Progenitor cell of endocrine pancreas (in vitro differentiated cells): Measurements from ENCODE around the gene PPID. TPM values are rescaled to one million over a fixed set of nuclear protein-coding genes. Genes with fewer than 3 reads are reported as not detected.
"Not testable (repeated sequence)": the region's sequence is repeated elsewhere in the genome, so short reads cannot be mapped to it uniquely, and the experiment has no call there.

ENCODE experiments used
- DNase-seq: peaks from one replicate; pipeline ENCODE4 v3.0.0; 2021; ENCODE audit warnings: low spot score; ENCODE audit not compliant: unreplicated experiment
- H3K27ac Mint-ChIP-seq: 2 replicates; pipeline ENCODE4 v1.8.0; 2021; ENCODE audit warnings: mild to moderate bottlenecking, moderate library complexity, mixed read lengths
- H3K27me3 Mint-ChIP-seq: 2 replicates; pipeline ENCODE4 v1.8.0; 2021; ENCODE audit warnings: mixed read lengths
- H3K36me3 Mint-ChIP-seq: 2 replicates; pipeline ENCODE4 v1.8.0; 2022; ENCODE audit warnings: mixed read lengths; ENCODE audit not compliant: insufficient read depth
- H3K4me1 Mint-ChIP-seq: 2 replicates; pipeline ENCODE4 v1.8.0; 2021; ENCODE audit warnings: low read depth, mixed read lengths
- H3K4me3 Mint-ChIP-seq: 2 replicates; pipeline ENCODE4 v1.8.0; 2021; ENCODE audit warnings: low read depth, mild to moderate bottlenecking, moderate library complexity, mixed read lengths
- H3K9me3 Mint-ChIP-seq: 2 replicates; pipeline ENCODE4 v1.8.0; 2021; ENCODE audit warnings: low read depth, mixed read lengths
- total RNA-seq: library from RNA; stranded (reverse); gene quantifications from 2 replicates; pipeline ENCODE4 v1.2.1, GENCODE V29; 2021
- TF ChIP-seq, protein P1 (sequence below): fragments of 200-600 bp; sonication (generic); IDR thresholded peaks from one replicate; pipeline ENCODE4 v1.5.0; 2021; ENCODE audit warnings: antibody characterized with exemption, mild to moderate bottlenecking; ENCODE audit not compliant: unreplicated experiment

PPID gene
- total RNA-seq, 1 donor from 2014 or later: 49.2 TPM

DNA sequence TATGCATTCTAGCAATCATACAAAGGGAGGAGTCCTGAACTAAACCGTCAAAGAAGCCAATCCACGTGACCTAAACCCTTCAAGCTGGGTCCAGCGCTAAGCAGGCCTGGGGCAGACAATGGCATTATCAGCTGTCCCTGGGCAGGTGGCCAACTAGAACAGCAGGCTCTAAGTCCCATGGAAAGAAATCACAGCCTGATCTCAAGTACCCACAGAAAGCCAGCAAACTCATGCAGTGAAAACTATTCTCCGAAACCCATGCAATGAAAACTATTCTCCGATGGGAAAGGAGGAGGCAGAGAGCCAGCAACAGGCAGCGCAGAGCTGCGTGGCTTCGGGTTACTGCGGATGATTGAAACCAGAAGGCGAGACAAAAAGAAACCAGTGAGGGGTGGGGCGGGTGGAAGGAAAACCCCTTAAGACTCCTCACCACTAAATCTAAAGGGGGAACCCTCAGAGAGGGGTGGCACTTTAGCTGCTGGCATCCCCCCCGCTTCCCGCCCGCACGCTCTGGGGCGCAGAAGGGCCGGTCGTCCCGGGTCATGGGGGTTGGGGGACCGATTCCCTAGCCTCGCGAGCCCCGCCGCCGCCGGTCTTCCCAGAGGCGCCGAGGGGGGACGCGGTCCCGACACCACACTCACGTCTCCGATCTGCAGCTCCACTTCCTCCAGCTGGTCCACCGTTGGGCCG, 52.1 kb downstream of the PPID start:
- TF ChIP-seq, protein P1, sequence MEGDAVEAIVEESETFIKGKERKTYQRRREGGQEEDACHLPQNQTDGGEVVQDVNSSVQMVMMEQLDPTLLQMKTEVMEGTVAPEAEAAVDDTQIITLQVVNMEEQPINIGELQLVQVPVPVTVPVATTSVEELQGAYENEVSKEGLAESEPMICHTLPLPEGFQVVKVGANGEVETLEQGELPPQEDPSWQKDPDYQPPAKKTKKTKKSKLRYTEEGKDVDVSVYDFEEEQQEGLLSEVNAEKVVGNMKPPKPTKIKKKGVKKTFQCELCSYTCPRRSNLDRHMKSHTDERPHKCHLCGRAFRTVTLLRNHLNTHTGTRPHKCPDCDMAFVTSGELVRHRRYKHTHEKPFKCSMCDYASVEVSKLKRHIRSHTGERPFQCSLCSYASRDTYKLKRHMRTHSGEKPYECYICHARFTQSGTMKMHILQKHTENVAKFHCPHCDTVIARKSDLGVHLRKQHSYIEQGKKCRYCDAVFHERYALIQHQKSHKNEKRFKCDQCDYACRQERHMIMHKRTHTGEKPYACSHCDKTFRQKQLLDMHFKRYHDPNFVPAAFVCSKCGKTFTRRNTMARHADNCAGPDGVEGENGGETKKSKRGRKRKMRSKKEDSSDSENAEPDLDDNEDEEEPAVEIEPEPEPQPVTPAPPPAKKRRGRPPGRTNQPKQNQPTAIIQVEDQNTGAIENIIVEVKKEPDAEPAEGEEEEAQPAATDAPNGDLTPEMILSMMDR: no peak
- H3K27me3 Mint-ChIP-seq: no peaks in the 10 kb centered on the region
- peak overlapping the region; percentile 99 for H3K27ac Mint-ChIP-seq
- peaks cover 17% of the 10 kb centered on the region for H3K4me1 Mint-ChIP-seq
- peak overlapping the region; percentile 98 for H3K4me3 Mint-ChIP-seq
- H3K9me3 Mint-ChIP-seq: no peaks in the 10 kb centered on the region
- DNase-seq: peak; percentile 20
- H3K36me3 Mint-ChIP-seq: peaks cover 4% of the 10 kb centered on the region

GRCh38 chr4:158669310-158669709, 53.9 kb downstream of the PPID start:
- Mint-ChIP-seq H3K27ac (no peak overlapping the region), H3K4me1 (peaks cover 17% of the 10 kb centered on the region), H3K36me3 (peaks cover 13% of the 10 kb centered on the region), H3K9me3 (no peaks in the 10 kb centered on the region), H3K27me3 (no peaks in the 10 kb centered on the region), H3K4me3 (peak overlapping the region; percentile 46)
- TF ChIP-seq, protein P1: no peak
- DNase-seq: no peak

- H3K36me3 Mint-ChIP-seq: peaks cover 13% of the 10 kb centered on the region
- H3K4me1 Mint-ChIP-seq: peaks cover 21% of the 10 kb centered on the region
- no peak overlapping the region for H3K4me3 Mint-ChIP-seq
- no peak for DNase-seq
- H3K9me3 Mint-ChIP-seq: no peaks in the 10 kb centered on the region
- no peak overlapping the region for H3K27ac Mint-ChIP-seq
- no peaks in the 10 kb centered on the region for H3K27me3 Mint-ChIP-seq
- TF ChIP-seq, protein P1: peak; percentile 64
These were observed 55.5 kb downstream of the PPID start for GRCh38 chr4:158667651-158668198.

- Mint-ChIP-seq H3K9me3 (no peaks in the 10 kb centered on the region), H3K4me1 (peaks cover 18% of the 10 kb centered on the region), H3K4me3 (no peak overlapping the region), H3K27me3 (no peaks in the 10 kb centered on the region), H3K27ac (no peak overlapping the region), H3K36me3 (peaks cover 13% of the 10 kb centered on the region)
- TF ChIP-seq, protein P1: no peak
- DNase-seq: no peak
These were observed 56.3 kb downstream of the PPID start for GRCh38 chr4:158666892-158667291.

DNA sequence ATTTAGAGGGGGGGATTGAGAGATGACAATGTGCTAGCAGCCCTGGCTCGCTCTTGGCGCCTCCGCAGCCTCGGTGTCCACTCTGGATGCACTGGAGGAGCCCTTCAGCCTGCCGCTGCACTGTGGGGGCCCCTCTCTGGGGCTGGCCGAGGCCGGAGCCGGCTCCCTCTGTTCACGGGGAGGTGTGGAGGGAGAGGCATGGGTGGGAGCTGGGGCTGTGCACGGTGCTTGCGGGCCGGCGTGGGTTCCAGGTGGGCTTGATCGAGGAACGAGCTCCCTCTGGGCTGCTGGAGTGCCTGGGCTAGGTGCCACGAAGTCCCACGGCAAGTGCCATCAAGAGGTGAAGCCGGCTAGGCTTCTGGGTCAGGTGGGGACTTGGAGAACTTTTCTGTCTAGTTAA, 58.4 kb downstream of the PPID start:
- no peaks in the 10 kb centered on the region for H3K27me3 Mint-ChIP-seq
- H3K4me3 Mint-ChIP-seq: no peak overlapping the region
- no peaks in the 10 kb centered on the region for H3K9me3 Mint-ChIP-seq
- H3K4me1 Mint-ChIP-seq: peaks cover 10% of the 10 kb centered on the region
- TF ChIP-seq, protein P1: no peak
- DNase-seq: no peak
- peaks cover 13% of the 10 kb centered on the region for H3K36me3 Mint-ChIP-seq
- H3K27ac Mint-ChIP-seq: no peak overlapping the region

DNA sequence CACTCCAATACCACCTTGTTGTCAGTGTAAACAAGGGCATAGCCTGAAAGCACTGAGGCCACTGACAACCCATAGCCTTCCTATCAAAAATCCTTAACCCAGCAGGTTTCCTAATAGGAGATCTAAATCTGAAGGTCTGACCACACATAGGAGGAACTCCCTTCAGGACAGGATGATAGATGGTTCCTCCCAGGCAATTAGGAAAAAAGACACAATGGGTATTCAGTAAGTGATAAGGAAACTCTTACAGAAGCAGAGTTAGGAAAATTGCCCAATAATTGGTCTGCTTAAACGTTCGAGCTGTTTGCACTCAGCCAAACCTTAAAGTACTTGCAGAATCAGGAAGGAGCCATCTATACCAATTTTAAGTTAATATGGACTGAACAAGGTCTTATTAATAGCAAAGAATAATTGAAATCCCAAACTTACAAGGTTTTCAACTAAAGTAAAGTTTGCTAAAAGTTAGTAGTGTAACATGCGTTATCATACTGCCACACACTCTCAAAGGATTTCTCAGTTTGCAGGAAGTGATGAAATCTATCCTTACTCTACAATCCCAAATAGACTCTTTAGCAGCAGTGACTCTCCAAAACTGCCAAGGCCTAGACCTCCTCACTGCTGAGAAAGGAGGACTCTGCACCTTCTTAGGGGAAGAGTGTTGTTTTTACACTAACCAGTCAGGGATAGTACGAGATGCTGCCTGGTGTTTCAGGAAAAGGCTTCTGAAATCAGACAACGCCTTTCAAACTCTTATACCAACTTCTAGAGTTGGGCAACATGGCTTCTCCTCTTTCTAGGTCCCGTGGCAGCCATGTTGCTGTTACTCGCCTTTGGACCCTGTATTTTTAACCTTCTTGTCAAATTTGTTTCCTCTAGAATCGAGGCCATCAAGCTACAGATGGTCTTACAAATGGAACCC, 59.2 kb downstream of the PPID start:
- H3K9me3 Mint-ChIP-seq, H3K4me3 Mint-ChIP-seq, H3K27me3 Mint-ChIP-seq, H3K4me1 Mint-ChIP-seq, DNase-seq: not testable (repeated sequence)
- H3K27ac Mint-ChIP-seq: peak overlapping the region; percentile 49
- peaks cover 13% of the 10 kb centered on the region for H3K36me3 Mint-ChIP-seq

GRCh38 chr4:158663255-158663654, 59.9 kb downstream of the PPID start:
- not testable (repeated sequence) for H3K27me3 Mint-ChIP-seq, DNase-seq, H3K9me3 Mint-ChIP-seq, H3K4me3 Mint-ChIP-seq, H3K4me1 Mint-ChIP-seq
- H3K27ac Mint-ChIP-seq: peak overlapping the region; percentile 22
- H3K36me3 Mint-ChIP-seq: peaks cover 11% of the 10 kb centered on the region
